Neural cell (in vitro differentiated cells): ENCODE measurements around the gene FNDC3B.

Source experiments
- EP300 ChIP-seq: fragments of 450-650 bp; conservative IDR thresholded peaks from 2 replicates; pipeline ENCODE4 v1.6.1; 2014; ENCODE audit warnings: antibody characterized with exemption, mild to moderate bottlenecking, moderate library complexity; ENCODE audit not compliant: poor library complexity, severe bottlenecking
- EZH2 ChIP-seq: fragments of 200-600, 300-800 bp; shearing (Covaris generic), sonication (generic); IDR thresholded peaks from 2 replicates; pipeline ENCODE4 v1.6.1; 2014; ENCODE audit warnings: antibody characterized with exemption, low read length, borderline replicate concordance, mild to moderate bottlenecking; ENCODE audit not compliant: insufficient read depth, poor library complexity, severe bottlenecking
- MXI1 ChIP-seq: fragments of 450-650 bp; conservative IDR thresholded peaks from 2 replicates; pipeline ENCODE4 v1.6.1; 2014; ENCODE audit warnings: antibody characterized with exemption, mild to moderate bottlenecking; ENCODE audit not compliant: poor library complexity, severe bottlenecking
- POLR2AphosphoS5 ChIP-seq: IDR thresholded peaks from 2 replicates; pipeline ENCODE4 v1.6.1; 2012
- RAD21 ChIP-seq: fragments of 450-650 bp; conservative IDR thresholded peaks from 2 replicates; pipeline ENCODE4 v1.6.1; 2014; ENCODE audit warnings: antibody characterized with exemption, mild to moderate bottlenecking, moderate library complexity
- REST ChIP-seq: IDR thresholded peaks from 2 replicates; pipeline ENCODE4 v1.6.1; 2012; ENCODE audit warnings: borderline replicate concordance
- SMC3 ChIP-seq: fragments of 450-650 bp; conservative IDR thresholded peaks from 2 replicates; pipeline ENCODE4 v1.6.1; 2014; ENCODE audit warnings: antibody characterized with exemption, mild to moderate bottlenecking, moderate library complexity; ENCODE audit not compliant: poor library complexity
- TF ChIP-seq, protein P1 (sequence below): fragments of 450-650 bp; IDR thresholded peaks from 2 replicates; pipeline ENCODE4 v1.5.1; 2014; ENCODE audit warnings: antibody characterized with exemption, mild to moderate bottlenecking, moderate library complexity; ENCODE audit not compliant: poor library complexity, severe bottlenecking

GRCh38 chr3:172155897-172156585 lies 116.7 kb downstream of the FNDC3B start:
- TF ChIP-seq RAD21 = no peak
- TF ChIP-seq, protein P1, sequence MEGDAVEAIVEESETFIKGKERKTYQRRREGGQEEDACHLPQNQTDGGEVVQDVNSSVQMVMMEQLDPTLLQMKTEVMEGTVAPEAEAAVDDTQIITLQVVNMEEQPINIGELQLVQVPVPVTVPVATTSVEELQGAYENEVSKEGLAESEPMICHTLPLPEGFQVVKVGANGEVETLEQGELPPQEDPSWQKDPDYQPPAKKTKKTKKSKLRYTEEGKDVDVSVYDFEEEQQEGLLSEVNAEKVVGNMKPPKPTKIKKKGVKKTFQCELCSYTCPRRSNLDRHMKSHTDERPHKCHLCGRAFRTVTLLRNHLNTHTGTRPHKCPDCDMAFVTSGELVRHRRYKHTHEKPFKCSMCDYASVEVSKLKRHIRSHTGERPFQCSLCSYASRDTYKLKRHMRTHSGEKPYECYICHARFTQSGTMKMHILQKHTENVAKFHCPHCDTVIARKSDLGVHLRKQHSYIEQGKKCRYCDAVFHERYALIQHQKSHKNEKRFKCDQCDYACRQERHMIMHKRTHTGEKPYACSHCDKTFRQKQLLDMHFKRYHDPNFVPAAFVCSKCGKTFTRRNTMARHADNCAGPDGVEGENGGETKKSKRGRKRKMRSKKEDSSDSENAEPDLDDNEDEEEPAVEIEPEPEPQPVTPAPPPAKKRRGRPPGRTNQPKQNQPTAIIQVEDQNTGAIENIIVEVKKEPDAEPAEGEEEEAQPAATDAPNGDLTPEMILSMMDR = no peak
- no peak for TF ChIP-seq REST
- no peak for TF ChIP-seq POLR2AphosphoS5
- no peak for TF ChIP-seq EZH2
- TF ChIP-seq SMC3 = no peak
- TF ChIP-seq MXI1 = no peak
- no peak for TF ChIP-seq EP300
